Measurements from ENCODE around the gene ATG9B. TPM values are rescaled to one million over a fixed set of nuclear protein-coding genes. Genes with fewer than 3 reads are reported as not detected.

Gene ATG9B
- total and polyA plus RNA-seq, 2 of the 13 experiments (the other 11 are each of a cell fraction or from before 2014, with no cell fraction given), result 0.24 TPM; not detected in 1

- TF ChIP-seq, protein P1, sequence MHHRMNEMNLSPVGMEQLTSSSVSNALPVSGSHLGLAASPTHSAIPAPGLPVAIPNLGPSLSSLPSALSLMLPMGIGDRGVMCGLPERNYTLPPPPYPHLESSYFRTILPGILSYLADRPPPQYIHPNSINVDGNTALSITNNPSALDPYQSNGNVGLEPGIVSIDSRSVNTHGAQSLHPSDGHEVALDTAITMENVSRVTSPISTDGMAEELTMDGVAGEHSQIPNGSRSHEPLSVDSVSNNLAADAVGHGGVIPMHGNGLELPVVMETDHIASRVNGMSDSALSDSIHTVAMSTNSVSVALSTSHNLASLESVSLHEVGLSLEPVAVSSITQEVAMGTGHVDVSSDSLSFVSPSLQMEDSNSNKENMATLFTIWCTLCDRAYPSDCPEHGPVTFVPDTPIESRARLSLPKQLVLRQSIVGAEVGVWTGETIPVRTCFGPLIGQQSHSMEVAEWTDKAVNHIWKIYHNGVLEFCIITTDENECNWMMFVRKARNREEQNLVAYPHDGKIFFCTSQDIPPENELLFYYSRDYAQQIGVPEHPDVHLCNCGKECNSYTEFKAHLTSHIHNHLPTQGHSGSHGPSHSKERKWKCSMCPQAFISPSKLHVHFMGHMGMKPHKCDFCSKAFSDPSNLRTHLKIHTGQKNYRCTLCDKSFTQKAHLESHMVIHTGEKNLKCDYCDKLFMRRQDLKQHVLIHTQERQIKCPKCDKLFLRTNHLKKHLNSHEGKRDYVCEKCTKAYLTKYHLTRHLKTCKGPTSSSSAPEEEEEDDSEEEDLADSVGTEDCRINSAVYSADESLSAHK (CRISPR knock-in tag; IDR thresholded peaks at IDR 0.05; ENCODE audit: borderline replicate concordance), result no peak
- TF ChIP-seq, protein P2, sequence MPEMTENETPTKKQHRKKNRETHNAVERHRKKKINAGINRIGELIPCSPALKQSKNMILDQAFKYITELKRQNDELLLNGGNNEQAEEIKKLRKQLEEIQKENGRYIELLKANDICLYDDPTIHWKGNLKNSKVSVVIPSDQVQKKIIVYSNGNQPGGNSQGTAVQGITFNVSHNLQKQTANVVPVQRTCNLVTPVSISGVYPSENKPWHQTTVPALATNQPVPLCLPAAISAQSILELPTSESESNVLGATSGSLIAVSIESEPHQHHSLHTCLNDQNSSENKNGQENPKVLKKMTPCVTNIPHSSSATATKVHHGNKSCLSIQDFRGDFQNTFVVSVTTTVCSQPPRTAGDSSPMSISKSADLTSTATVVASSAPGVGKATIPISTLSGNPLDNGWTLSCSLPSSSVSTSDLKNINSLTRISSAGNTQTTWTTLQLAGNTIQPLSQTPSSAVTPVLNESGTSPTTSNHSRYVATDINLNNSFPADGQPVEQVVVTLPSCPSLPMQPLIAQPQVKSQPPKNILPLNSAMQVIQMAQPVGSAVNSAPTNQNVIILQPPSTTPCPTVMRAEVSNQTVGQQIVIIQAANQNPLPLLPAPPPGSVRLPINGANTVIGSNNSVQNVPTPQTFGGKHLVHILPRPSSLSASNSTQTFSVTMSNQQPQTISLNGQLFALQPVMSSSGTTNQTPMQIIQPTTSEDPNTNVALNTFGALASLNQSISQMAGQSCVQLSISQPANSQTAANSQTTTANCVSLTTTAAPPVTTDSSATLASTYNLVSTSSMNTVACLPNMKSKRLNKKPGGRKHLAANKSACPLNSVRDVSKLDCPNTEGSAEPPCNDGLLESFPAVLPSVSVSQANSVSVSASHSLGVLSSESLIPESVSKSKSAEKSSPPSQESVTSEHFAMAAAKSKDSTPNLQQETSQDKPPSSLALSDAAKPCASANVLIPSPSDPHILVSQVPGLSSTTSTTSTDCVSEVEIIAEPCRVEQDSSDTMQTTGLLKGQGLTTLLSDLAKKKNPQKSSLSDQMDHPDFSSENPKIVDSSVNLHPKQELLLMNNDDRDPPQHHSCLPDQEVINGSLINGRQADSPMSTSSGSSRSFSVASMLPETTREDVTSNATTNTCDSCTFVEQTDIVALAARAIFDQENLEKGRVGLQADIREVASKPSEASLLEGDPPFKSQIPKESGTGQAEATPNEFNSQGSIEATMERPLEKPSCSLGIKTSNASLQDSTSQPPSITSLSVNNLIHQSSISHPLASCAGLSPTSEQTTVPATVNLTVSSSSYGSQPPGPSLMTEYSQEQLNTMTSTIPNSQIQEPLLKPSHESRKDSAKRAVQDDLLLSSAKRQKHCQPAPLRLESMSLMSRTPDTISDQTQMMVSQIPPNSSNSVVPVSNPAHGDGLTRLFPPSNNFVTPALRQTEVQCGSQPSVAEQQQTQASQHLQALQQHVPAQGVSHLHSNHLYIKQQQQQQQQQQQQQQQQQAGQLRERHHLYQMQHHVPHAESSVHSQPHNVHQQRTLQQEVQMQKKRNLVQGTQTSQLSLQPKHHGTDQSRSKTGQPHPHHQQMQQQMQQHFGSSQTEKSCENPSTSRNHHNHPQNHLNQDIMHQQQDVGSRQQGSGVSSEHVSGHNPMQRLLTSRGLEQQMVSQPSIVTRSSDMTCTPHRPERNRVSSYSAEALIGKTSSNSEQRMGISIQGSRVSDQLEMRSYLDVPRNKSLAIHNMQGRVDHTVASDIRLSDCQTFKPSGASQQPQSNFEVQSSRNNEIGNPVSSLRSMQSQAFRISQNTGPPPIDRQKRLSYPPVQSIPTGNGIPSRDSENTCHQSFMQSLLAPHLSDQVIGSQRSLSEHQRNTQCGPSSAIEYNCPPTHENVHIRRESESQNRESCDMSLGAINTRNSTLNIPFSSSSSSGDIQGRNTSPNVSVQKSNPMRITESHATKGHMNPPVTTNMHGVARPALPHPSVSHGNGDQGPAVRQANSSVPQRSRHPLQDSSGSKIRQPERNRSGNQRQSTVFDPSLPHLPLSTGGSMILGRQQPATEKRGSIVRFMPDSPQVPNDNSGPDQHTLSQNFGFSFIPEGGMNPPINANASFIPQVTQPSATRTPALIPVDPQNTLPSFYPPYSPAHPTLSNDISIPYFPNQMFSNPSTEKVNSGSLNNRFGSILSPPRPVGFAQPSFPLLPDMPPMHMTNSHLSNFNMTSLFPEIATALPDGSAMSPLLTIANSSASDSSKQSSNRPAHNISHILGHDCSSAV (CRISPR knock-in tag; IDR thresholded peaks at IDR 0.05; ENCODE audit: borderline replicate concordance), result no peak
- no peak for TF ChIP-seq ZNF569 (CRISPR knock-in tag; IDR thresholded peaks at IDR 0.05; ENCODE audit: borderline replicate concordance)
- TF ChIP-seq MTA1 (CRISPR knock-in tag; IDR thresholded peaks at IDR 0.05; ENCODE audit: borderline replicate concordance), result peak; percentile 57; the same call in 1 of the 2 replicates
- TF ChIP-seq ZNF17 (CRISPR knock-in tag; IDR thresholded peaks at IDR 0.05), result no peak
- no peak for TF ChIP-seq FOXA3 (CRISPR knock-in tag; IDR thresholded peaks at IDR 0.05)
- no peak for TF ChIP-seq ZBTB8A (CRISPR knock-in tag; IDR thresholded peaks at IDR 0.05; ENCODE audit: borderline replicate concordance, low read depth)
- no peak for TF ChIP-seq MAFG (CRISPR knock-in tag; IDR thresholded peaks at IDR 0.05)
- no peak for TF ChIP-seq CBFB (CRISPR knock-in tag; IDR thresholded peaks at IDR 0.05)
- no peak for TF ChIP-seq FOSL1 (CRISPR knock-in tag; IDR thresholded peaks at IDR 0.05; ENCODE audit: borderline replicate concordance)
- TF ChIP-seq ZNF678 (CRISPR knock-in tag; IDR thresholded peaks at IDR 0.05), result no peak
- no peak for TF ChIP-seq ZNF205 (CRISPR knock-in tag; IDR thresholded peaks at IDR 0.05)
- no peak for TF ChIP-seq ZNF841 (CRISPR knock-in tag; IDR thresholded peaks at IDR 0.05; ENCODE audit: borderline replicate concordance)
- TF ChIP-seq ZNF34 (CRISPR knock-in tag; IDR thresholded peaks at IDR 0.05; ENCODE audit: borderline replicate concordance), result no peak
- TF ChIP-seq CREM (IDR thresholded peaks at IDR 0.05), result no peak
- TF ChIP-seq CREM (CRISPR knock-in tag; IDR thresholded peaks at IDR 0.05), result no peak
- no peak for TF ChIP-seq ZNF878 (CRISPR knock-in tag; IDR thresholded peaks at IDR 0.05)
- TF ChIP-seq ETV5 (CRISPR knock-in tag; IDR thresholded peaks at IDR 0.05; ENCODE audit: borderline replicate concordance), result peak; percentile 33; the same call in 1 of the 2 replicates
- no peak for TF ChIP-seq KDM5A (IDR thresholded peaks at IDR 0.05; ENCODE audit: borderline replicate concordance, low read length)
- TF ChIP-seq NPAS2 (CRISPR knock-in tag; IDR thresholded peaks at IDR 0.05; ENCODE audit: borderline replicate concordance), result no peak
- TF ChIP-seq PAWR (CRISPR knock-in tag; IDR thresholded peaks at IDR 0.05; ENCODE audit: borderline replicate concordance), result no peak
These were observed 6.3 kb downstream of the ATG9B start (continued) for GRCh38 chr7:151017953-151018420.
